PC-3 (cell line): ENCODE measurements around the gene CENPO.
"Not testable (repeated sequence)": the region's sequence is repeated elsewhere in the genome, so short reads cannot be mapped to it uniquely, and the experiment has no call there.

Experiments
- EZH2 ChIP-seq: fragments of 300-600 bp; sonication (generic); IDR thresholded peaks from one replicate; pipeline ENCODE4 v1.6.1; 2017; ENCODE audit warnings: antibody characterized with exemption, mild to moderate bottlenecking, low read length; ENCODE audit not compliant: unreplicated experiment
- TF ChIP-seq, protein P1 (sequence below): fragments of 300-600 bp; sonication (generic); conservative IDR thresholded peaks from 2 replicates; pipeline ENCODE4 v1.5.1; 2017; ENCODE audit warnings: antibody characterized with exemption, low read depth, mild to moderate bottlenecking, low read length

DNA sequence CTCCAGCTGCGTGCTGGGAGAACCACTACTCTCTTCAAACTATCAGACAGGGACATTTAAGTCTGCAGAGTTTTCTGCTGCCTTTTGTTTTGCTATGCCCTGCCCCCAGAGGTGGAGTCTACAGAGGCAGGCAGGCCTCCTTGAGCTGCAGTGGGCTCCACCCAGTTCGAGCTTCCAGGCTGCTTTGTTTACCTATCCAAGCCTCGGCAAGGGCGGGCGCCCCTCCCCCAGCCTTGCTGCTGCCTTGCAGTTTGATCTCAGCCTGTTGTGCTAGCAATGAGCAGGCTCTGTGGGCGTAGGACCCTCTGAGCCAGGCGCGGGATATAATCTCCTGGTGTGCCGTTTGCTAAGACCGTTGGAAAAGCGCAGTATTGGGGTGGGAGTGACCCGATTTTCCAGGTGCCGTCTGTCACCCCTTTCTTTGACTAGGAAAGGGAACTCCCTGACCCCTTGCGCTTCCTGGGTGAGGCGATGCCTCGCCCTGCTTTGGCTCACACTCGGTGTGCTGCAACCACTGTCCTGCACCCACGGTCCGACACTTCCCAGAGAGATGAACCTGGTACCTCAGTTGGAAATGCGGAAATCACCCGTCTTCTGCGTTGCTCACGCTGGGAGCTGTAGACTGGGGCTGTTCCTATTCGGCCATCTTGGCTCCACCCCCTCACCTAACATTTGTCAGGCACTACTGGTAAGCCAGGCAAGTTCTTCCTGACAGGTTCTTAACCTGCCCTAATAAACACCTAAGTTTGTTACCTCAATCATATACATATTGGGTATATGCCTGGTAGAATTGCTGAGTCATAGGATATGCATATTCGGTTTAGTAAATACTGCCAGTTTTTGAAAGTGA is 12.8 kb downstream of the CENPO start:
- TF ChIP-seq, protein P1, sequence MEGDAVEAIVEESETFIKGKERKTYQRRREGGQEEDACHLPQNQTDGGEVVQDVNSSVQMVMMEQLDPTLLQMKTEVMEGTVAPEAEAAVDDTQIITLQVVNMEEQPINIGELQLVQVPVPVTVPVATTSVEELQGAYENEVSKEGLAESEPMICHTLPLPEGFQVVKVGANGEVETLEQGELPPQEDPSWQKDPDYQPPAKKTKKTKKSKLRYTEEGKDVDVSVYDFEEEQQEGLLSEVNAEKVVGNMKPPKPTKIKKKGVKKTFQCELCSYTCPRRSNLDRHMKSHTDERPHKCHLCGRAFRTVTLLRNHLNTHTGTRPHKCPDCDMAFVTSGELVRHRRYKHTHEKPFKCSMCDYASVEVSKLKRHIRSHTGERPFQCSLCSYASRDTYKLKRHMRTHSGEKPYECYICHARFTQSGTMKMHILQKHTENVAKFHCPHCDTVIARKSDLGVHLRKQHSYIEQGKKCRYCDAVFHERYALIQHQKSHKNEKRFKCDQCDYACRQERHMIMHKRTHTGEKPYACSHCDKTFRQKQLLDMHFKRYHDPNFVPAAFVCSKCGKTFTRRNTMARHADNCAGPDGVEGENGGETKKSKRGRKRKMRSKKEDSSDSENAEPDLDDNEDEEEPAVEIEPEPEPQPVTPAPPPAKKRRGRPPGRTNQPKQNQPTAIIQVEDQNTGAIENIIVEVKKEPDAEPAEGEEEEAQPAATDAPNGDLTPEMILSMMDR, result not testable (repeated sequence)
- TF ChIP-seq EZH2, result not testable (repeated sequence)
